Rectal smooth muscle tissue (tissue), 1 donor: ENCODE results near the gene KCNJ3.

Experiments used
- H3K27ac ChIP-seq: one replicate; pipeline ENCODE4 v1.7.0; 2013; ENCODE audit warnings: low read depth, low read length, inconsistent platforms
- H3K27me3 ChIP-seq: one replicate; pipeline ENCODE4 v1.7.0; 2013; ENCODE audit warnings: low read length; ENCODE audit not compliant: control insufficient read depth, insufficient read depth
- H3K36me3 ChIP-seq: one replicate; pipeline ENCODE4 v1.7.0; 2013; ENCODE audit warnings: low read length; ENCODE audit not compliant: control insufficient read depth, insufficient read depth
- H3K4me1 ChIP-seq: one replicate; pipeline ENCODE4 v1.7.0; 2013; ENCODE audit warnings: low read length; ENCODE audit not compliant: control insufficient read depth, insufficient read depth
- H3K4me3 ChIP-seq: one replicate; pipeline ENCODE4 v1.7.0; 2013; ENCODE audit warnings: low read length
- H3K9ac ChIP-seq: one replicate; pipeline ENCODE4 v1.7.0; 2013; ENCODE audit warnings: low read length

Gene KCNJ3

DNA sequence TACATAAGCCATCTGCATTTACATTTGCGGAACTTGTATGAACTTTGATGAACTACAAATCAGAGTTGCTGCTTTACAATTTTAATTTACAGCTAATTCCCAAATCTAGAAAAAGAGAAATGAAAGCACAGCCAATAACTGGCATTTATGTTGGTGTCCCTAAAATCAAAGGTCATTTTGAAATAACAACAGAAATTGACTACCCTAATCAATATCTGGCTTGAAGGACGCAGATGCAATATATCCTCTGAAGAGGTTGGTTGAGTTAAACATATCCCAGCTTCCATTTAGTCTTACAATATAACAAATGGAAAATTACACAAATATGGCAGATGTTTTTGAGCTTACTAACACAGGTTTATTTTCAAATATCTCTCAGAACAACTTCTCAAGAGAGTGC, 177.5 kb downstream of the KCNJ3 start:
- H3K4me1 ChIP-seq: no peaks in the 10 kb centered on the region
- no peak overlapping the region for H3K27ac ChIP-seq
- no peak overlapping the region for H3K4me3 ChIP-seq
- no peaks in the 10 kb centered on the region for H3K36me3 ChIP-seq
- H3K9ac ChIP-seq: no peak overlapping the region
- no peaks in the 10 kb centered on the region for H3K27me3 ChIP-seq

DNA sequence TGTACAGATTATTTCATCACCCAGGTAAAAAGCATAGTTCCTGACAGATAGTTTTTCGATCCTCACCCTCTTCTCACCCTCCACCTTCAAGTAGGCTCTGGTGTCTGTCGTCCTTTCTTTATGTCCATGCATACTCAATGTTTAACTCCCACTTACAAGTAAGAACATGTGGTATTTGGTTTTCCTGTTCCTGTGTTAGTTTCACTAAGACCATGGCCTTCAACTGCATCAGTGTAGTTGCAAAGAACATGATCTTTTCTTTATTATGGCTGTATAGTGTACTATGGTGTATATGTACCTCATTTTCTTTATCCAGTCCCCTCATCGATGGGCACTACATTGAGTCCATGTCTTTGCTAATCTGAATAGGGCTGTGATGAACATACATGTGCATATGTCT, 184.2 kb downstream of the KCNJ3 start:
- Histone ChIP-seq H3K9ac (no peak overlapping the region), H3K4me1 (no peaks in the 10 kb centered on the region), H3K27ac (no peak overlapping the region), H3K27me3 (no peaks in the 10 kb centered on the region), H3K4me3 (no peak overlapping the region), H3K36me3 (no peaks in the 10 kb centered on the region)

DNA sequence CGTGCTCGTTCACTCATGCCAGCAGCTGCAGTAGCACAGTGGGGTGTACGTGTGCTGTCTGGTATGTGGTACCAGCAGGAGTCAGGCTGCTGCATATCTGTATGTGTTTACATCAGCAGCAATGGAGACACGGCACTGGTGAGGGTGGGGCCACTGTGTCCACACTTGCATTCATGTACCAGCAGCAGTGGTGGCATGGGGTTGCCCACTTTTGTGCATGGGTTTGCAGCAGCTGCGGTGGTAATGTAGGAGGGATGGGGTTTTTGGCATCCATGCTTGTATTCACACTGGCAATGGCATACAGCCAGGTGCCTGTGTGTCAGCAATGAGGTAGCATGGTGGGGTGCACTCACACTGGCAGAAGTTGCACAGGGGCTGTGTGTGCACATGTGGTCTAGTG, 187.8 kb downstream of the KCNJ3 start:
- no peaks in the 10 kb centered on the region for H3K4me1 ChIP-seq

DNA sequence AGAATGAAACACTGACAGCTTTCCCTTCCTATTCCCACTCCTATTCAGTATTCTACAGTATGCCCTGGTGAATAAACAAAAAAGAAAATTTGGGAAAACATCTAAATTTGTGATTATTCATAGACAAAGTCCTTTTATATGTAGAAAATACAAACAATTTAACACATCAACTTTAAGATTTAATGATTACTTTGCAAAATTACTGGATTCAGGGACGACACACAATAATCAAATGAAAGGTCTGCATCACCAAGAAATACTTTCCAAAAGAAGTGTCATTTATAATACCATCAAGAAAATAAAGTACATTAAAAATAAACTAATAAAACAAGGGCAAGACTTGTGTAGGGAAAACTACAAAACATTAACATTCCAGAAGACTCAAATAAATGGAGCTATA, 199.8 kb downstream of the KCNJ3 start:
- no peak overlapping the region for H3K4me3 ChIP-seq
- no peak overlapping the region for H3K9ac ChIP-seq
- H3K27me3 ChIP-seq: no peaks in the 10 kb centered on the region
- H3K4me1 ChIP-seq: no peaks in the 10 kb centered on the region
- H3K36me3 ChIP-seq: no peaks in the 10 kb centered on the region
- H3K27ac ChIP-seq: no peak overlapping the region

More for the DNA sequence above, 187.8 kb downstream of the KCNJ3 start:
- no peaks in the 10 kb centered on the region for H3K36me3 ChIP-seq
- no peak overlapping the region for H3K27ac ChIP-seq
- no peak overlapping the region for H3K4me3 ChIP-seq
- H3K9ac ChIP-seq: no peak overlapping the region
- H3K27me3 ChIP-seq: no peaks in the 10 kb centered on the region

DNA sequence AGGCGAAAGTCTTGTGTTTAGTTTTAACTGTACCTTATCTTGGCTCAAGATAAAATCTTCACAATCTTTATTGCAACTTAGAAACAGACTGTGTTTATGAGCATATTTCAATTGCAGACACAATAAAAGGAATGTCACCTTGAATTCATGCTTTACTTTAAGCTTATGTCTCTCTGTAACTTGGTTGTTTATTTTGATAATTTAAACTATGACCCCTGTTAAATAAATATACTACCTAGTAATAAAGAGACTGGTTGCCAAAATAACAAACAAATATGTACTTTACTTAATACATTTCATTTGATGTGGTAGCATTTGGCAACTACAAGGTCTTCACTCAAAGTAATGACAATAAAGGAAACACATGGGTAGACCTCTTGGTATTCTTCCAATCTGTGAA, 202.6 kb downstream of the KCNJ3 start:
- no peak overlapping the region for H3K9ac ChIP-seq
- H3K27me3 ChIP-seq: no peaks in the 10 kb centered on the region
- no peak overlapping the region for H3K4me3 ChIP-seq
- no peaks in the 10 kb centered on the region for H3K4me1 ChIP-seq
- no peak overlapping the region for H3K27ac ChIP-seq
- no peaks in the 10 kb centered on the region for H3K36me3 ChIP-seq
